Adrenal gland (tissue), 5 donors: Measurements from ENCODE around the gene MFF.
A peak's percentile ranks its signal among the peaks of the same experiment; 100 is the strongest.

Source experiments
- CTCF ChIP-seq, 6 experiments: fragments of 450-650 bp in 4 of 6; fragments of 200-600 bp in 2 of 6; sonication (generic) in 1 of 6; IDR thresholded peaks; 1 replicate in 5 of 6; 2 replicates in 1 of 6; pipeline versions ENCODE4 v1.5.1 to v1.8.0; 2016 to 2021; ENCODE audit warnings: antibody characterized with exemption in 6 of 6, mild to moderate bottlenecking in 2 of 6, moderate library complexity in 1 of 6
- POLR2A ChIP-seq, 2 donors: fragments of 450-650 bp; IDR thresholded peaks; one replicate each; pipeline ENCODE4 v1.6.1; 2017; ENCODE audit warnings: antibody characterized with exemption in 2 of 2, mild to moderate bottlenecking in 2 of 2, moderate library complexity in 1 of 2
- donor health status: DM: no; HTN: no; CAD: no.

GRCh38 chr2:227324995-227325838 lies at the start of gene MFF:
- TF ChIP-seq CTCF (IDR thresholded peaks at IDR 0.05) (peak in 1 of 6 experiments; percentile 6), POLR2A (IDR thresholded peaks at IDR 0.05) (peak; percentile 62 to 88)
